ENCODE results near the gene ANKRD11. TPM values are rescaled to one million over a fixed set of nuclear protein-coding genes. Genes with fewer than 3 reads are reported as not detected.

The ANKRD11 gene
- total and polyA plus RNA-seq, 12 donors: 47.7 to 93.6 (median 66.2) TPM

DNA sequence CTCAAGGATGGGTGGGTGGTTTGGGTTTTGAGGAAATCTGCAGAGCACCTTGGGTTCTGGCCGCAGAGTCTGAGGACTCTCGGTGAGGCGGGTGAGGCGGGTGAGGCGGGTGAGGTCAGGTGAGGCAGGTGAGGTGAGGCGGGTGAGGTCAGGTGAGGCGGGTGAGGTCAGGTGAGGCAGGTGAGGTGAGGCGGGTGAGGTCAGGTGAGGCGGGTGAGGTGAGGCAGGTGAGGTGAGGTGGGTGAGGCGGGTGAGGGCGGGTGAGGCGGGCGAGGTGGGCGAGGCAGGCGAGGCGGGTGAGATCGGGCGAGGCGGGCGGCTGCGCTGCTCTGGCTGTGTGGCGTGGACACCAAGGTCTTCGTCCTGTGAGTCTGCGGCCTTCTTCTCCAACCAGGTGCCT is 46.0 kb upstream of the ANKRD11 start:
- intact Hi-C loops (cut with DNase I): no loop called here
- Histone ChIP-seq H3K9me3 (no peaks in the 10 kb centered on the region), H3K27ac (no peak overlapping the region), H3K36me3 (peaks cover 0 to 82% (median 42%) of the 10 kb centered on the region in 9 donors), H3K4me1 (peaks cover 3 to 37% (median 20%) of the 10 kb centered on the region in 9 donors), H3K27me3 (no peaks in the 10 kb centered on the region), H3K4me3 (no peak overlapping the region)
- WGBS, 2 donors: 99 to 100% methylated on average over 6 to 20 of the region's 24 CpGs
- ATAC-seq (no peak), DNase-seq (no peak)
- no peak for TF ChIP-seq CTCF (IDR thresholded peaks at IDR 0.05)

DNA sequence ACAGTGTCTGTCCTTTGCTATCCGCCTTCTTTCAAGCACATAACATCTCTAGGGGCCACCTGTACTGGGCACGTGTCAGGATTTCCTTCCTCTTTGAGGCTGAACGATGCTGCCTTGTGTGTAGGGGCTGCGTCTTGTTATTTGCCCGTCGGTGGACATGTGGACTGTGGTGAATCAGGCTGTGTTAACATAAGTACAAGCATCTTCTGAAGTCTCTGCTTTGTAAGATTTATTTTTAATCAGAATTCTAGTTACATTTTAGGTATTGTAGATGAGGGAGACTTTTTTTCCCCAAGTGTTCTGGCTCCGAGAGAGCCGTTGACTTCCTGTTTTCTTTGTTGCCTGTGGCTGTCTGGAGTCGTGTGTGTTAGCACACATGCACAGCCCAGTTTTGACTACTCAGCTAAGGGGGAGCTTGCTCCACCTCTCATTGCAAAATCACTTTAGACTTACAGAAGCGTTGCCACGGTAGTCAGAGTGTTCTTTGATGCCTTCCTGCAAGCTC is 43.9 kb upstream of the ANKRD11 start:
- ATAC-seq: peak in 6 of 8 donors; percentile 67 to 82 (median 71)
- peak overlapping the region in 1 of 10 donors; percentile 5 for H3K4me3 ChIP-seq
- H3K27me3 ChIP-seq: no peaks in the 10 kb centered on the region
- peaks cover 3 to 34% (median 17%) of the 10 kb centered on the region in 9 donors for H3K4me1 ChIP-seq
- H3K9me3 ChIP-seq: no peaks in the 10 kb centered on the region
- WGBS, 2 donors: 51 to 62% methylated on average over 11 of the region's 11 CpGs
- no peak for TF ChIP-seq CTCF (IDR thresholded peaks at IDR 0.05)
- peak overlapping the region in 5 of 10 donors; percentile 9 to 82 (median 33) for H3K27ac ChIP-seq
- H3K36me3 ChIP-seq: peaks cover 0 to 93% (median 56%) of the 10 kb centered on the region in 9 donors
- intact Hi-C loops (cut with DNase I): no loop called here
- peak in 1 of 2 donors; percentile 20 for DNase-seq

- TF ChIP-seq CTCF (IDR thresholded peaks at IDR 0.05): no peak
- 74 to 80% methylated on average over 31 of the region's 31 CpGs for WGBS, 2 donors
- ATAC-seq (peak in 2 of 8 donors; percentile 8 to 28), DNase-seq (no peak)
- no peaks in the 10 kb centered on the region for H3K27me3 ChIP-seq
- peak overlapping the region in 1 of 10 donors; percentile 19 for H3K27ac ChIP-seq
- H3K4me1 ChIP-seq: peaks cover 3 to 34% (median 17%) of the 10 kb centered on the region in 9 donors
- intact Hi-C loops (cut with DNase I): no loop called here
- no peak overlapping the region for H3K4me3 ChIP-seq
- peaks cover 0 to 93% (median 65%) of the 10 kb centered on the region in 9 donors for H3K36me3 ChIP-seq
- no peaks in the 10 kb centered on the region for H3K9me3 ChIP-seq
Observed at GRCh38 chr16:89531821-89532526, 41.6 kb upstream of the ANKRD11 start.

DNA sequence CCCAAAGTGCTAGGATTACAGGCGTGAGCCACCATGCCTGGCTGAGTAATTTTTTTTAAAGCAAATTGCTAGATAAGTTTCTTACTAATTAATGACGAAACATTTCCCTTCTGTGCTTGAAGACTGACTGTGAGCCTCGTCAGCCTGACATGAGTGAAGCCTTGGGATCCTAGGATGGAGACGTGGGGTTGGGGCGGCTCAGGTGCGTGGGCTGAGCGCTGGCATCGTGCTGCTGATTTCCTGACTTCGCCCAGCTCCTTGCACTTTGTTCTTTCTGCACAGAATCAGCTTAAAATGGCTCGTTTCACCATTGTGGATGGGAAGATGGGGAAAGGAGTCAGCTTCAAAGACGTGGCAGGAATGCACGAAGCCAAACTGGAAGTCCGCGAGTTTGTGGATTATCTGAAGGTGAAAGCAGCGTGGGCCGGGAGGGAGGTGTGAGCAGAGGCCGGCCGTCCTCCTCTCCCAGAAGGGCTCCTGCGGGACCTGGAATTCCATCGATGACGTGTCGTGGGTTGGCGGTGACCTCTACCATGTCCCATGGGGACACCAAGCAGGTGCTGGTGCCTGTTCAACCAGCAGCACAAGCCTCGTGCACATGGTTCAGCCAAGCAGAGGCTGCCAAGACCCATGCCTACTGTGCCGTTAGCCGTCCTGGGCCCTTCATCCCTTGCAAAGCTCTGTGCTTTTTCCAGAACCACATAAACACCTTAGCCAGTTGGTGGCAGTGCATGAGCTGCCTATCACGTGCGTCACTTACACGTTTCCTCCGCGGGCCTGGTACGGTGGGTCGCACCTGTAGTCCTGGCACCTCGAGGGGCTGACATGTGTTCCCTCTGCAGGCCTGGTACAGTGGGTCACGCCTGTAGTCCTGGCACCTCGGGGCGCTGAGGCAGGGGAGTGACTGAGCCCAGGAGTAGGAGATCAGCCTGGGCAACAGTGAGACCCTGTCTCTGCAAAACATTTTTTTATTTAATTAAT is 40.3 kb upstream of the ANKRD11 start:
- intact Hi-C loops (cut with DNase I): no loop called here
- Histone ChIP-seq H3K36me3 (peaks cover 0 to 100% (median 72%) of the 10 kb centered on the region in 9 donors), H3K4me1 (peaks cover 4 to 38% (median 18%) of the 10 kb centered on the region in 9 donors), H3K27me3 (no peaks in the 10 kb centered on the region), H3K9me3 (no peaks in the 10 kb centered on the region), H3K27ac (no peak overlapping the region), H3K4me3 (no peak overlapping the region)
- DNase-seq (no peak), ATAC-seq (no peak)
- WGBS, 2 donors: 89 to 93% methylated on average over 37 of the region's 37 CpGs
- no peak for TF ChIP-seq CTCF (IDR thresholded peaks at IDR 0.05)

Measured in heart right ventricle (tissue), 16 donors.